CD14-positive monocyte (primary cell): ENCODE results near the gene KNSTRN. TPM values are rescaled to one million over a fixed set of nuclear protein-coding genes. Genes with fewer than 3 reads are reported as not detected.

Experiments used
- DNase-seq, 3 donors: peaks; one replicate each; pipeline ENCODE4 v3.0.0-alpha.2; 2011 to 2022
- H2AFZ ChIP-seq: 2 replicates; pipeline ENCODE4 v1.6.0; 2012; ENCODE audit warnings: mild to moderate bottlenecking, low read depth, low read length, inconsistent platforms; ENCODE audit not compliant: insufficient read depth, poor library complexity, severe bottlenecking
- H3K27ac ChIP-seq, 2 donors: 1 replicate in 1 of 2; 2 replicates in 1 of 2; pipeline ENCODE4 v1.5.1; 2012 to 2013; ENCODE audit warnings: low read length in 2 of 2, control low read depth in 1 of 2, inconsistent platforms in 1 of 2, low read depth in 1 of 2, mild to moderate bottlenecking in 1 of 2
- H3K27me3 ChIP-seq, 2 donors: one replicate each; pipeline versions ENCODE4 v1.6.0 to v1.6.1; 2011 to 2013; ENCODE audit warnings: low read length in 2 of 2; ENCODE audit not compliant: control insufficient read depth in 2 of 2, insufficient read depth in 2 of 2
- H3K36me3 ChIP-seq, 2 donors: replicated peaks in 1 of 2; 1 replicate in 1 of 2; 2 replicates in 1 of 2; pipeline versions ENCODE4 v1.5.1 to v1.6.1; 2012 to 2013; ENCODE audit warnings: low read length in 2 of 2, control low read depth in 1 of 2, inconsistent platforms in 1 of 2, mild to moderate bottlenecking in 1 of 2; ENCODE audit not compliant: insufficient read depth in 2 of 2, control insufficient read depth in 1 of 2
- H3K4me1 ChIP-seq, 2 donors: 1 replicate in 1 of 2; 2 replicates in 1 of 2; pipeline versions ENCODE4 v1.5.1 to v1.6.1; 2012 to 2013; ENCODE audit warnings: low read length in 2 of 2, control low read depth in 1 of 2, inconsistent platforms in 1 of 2, mild to moderate bottlenecking in 1 of 2, moderate library complexity in 1 of 2; ENCODE audit not compliant: insufficient read depth in 2 of 2, control insufficient read depth in 1 of 2
- H3K4me2 ChIP-seq: replicated peaks from 2 replicates; pipeline ENCODE3; 2012; ENCODE audit warnings: low read length, moderate library complexity, mild to moderate bottlenecking; ENCODE audit not compliant: poor library complexity, severe bottlenecking; ENCODE audit errors: extremely low read depth
- H3K4me3 ChIP-seq, 3 experiments: fragments of 200-600 bp in 1 of 3; sonication (generic) in 1 of 3; replicated peaks in 1 of 3; 1 replicate in 2 of 3; 2 replicates in 1 of 3; pipeline ENCODE4 v1.5.1; 2011 to 2013; ENCODE audit warnings: low read length in 3 of 3, mild to moderate bottlenecking in 3 of 3, control low read depth in 2 of 3, low read depth in 2 of 3, inconsistent platforms in 1 of 3, moderate library complexity in 1 of 3
- H3K79me2 ChIP-seq: 2 replicates; pipeline ENCODE4 v1.6.0; 2012; ENCODE audit warnings: mild to moderate bottlenecking, control low read depth, inconsistent platforms, low read length, moderate library complexity; ENCODE audit not compliant: insufficient read depth
- H3K9ac ChIP-seq: 2 replicates; pipeline ENCODE4 v1.6.0; 2017; ENCODE audit warnings: low read length, mild to moderate bottlenecking; ENCODE audit not compliant: insufficient read depth, poor library complexity, severe bottlenecking
- H3K9me3 ChIP-seq, 2 donors: replicated peaks in 1 of 2; 1 replicate in 1 of 2; 2 replicates in 1 of 2; pipeline versions ENCODE4 v1.5.1 to v1.6.1; 2012 to 2013; ENCODE audit warnings: low read length in 2 of 2, control low read depth in 1 of 2; ENCODE audit not compliant: control insufficient read depth in 1 of 2, insufficient read depth in 1 of 2
- H4K20me1 ChIP-seq: 2 replicates; pipeline ENCODE4 v1.6.0; 2012; ENCODE audit warnings: mild to moderate bottlenecking, low read length, control low read depth, moderate library complexity; ENCODE audit not compliant: insufficient read depth
- H3K27ac Mint-ChIP-seq, 7 donors: one replicate each; pipeline ENCODE4 v1.8.0; 2020; ENCODE audit warnings: mild to moderate bottlenecking in 7 of 7, mixed read lengths in 7 of 7, moderate library complexity in 6 of 7, inconsistent platforms in 2 of 7
- H3K27me3 Mint-ChIP-seq, 3 donors: one replicate each; pipeline ENCODE4 v1.8.0; 2021 to 2022; ENCODE audit warnings: low read depth in 3 of 3, mild to moderate bottlenecking in 3 of 3, mixed read lengths in 3 of 3, moderate library complexity in 3 of 3, inconsistent platforms in 1 of 3
- H3K36me3 Mint-ChIP-seq, 2 donors: one replicate each; pipeline ENCODE4 v1.8.0; 2020; ENCODE audit warnings: mixed read lengths in 2 of 2, inconsistent platforms in 1 of 2, mild to moderate bottlenecking in 1 of 2
- H3K4me1 Mint-ChIP-seq: one replicate; pipeline ENCODE4 v1.8.0; 2020; ENCODE audit warnings: mild to moderate bottlenecking, mixed read lengths
- H3K4me3 Mint-ChIP-seq, 2 donors: one replicate each; pipeline ENCODE4 v1.8.0; 2020; ENCODE audit warnings: mild to moderate bottlenecking in 2 of 2, mixed read lengths in 2 of 2, moderate library complexity in 1 of 2
- H3K9me3 Mint-ChIP-seq, 7 donors: one replicate each; pipeline ENCODE4 v1.8.0; 2020 to 2022; ENCODE audit warnings: mixed read lengths in 7 of 7, mild to moderate bottlenecking in 6 of 7, moderate library complexity in 6 of 7, inconsistent platforms in 2 of 7
- WGBS: methylation state at CpG from one replicate; pipeline ENCODE4 v1.1.5; 2013; ENCODE audit warnings: missing lambda C conversion rate; ENCODE audit not compliant: insufficient coverage; 5-methylcytosine and 5-hydroxymethylcytosine counted together
- intact Hi-C, 2 donors: fragments of 100-400 bp; cut with micrococcal nuclease; formaldehyde crosslinking; loops; one replicate each; pipeline versions ENCODE4 v1.15.0 to v1.15.1; 2023
- polyA plus RNA-seq, 3 donors: library from polyadenylated mRNA; depleted of rRNA in 1 of 3; unstranded in 2 of 3; stranded (reverse) in 1 of 3; fragments of 300-500 nt in 2 of 3; fragments of >200 nt in 1 of 3; fragmentation: Illumina TruSeq in 2 of 3; gene quantifications; 1 replicate in 2 of 3; 2 replicates in 1 of 3; pipeline ENCODE4 v1.2.3, GENCODE V29; 2012 to 2021
- TF ChIP-seq, protein P1 (sequence below): fragments of 200-600 bp; IDR thresholded peaks from one replicate; pipeline ENCODE4 v1.8.0; 2022; ENCODE audit warnings: antibody characterized with exemption, mild to moderate bottlenecking

KNSTRN gene
- polyA plus RNA-seq, 3 donors = 5.4 to 10.0 (median 7.9) TPM

DNA sequence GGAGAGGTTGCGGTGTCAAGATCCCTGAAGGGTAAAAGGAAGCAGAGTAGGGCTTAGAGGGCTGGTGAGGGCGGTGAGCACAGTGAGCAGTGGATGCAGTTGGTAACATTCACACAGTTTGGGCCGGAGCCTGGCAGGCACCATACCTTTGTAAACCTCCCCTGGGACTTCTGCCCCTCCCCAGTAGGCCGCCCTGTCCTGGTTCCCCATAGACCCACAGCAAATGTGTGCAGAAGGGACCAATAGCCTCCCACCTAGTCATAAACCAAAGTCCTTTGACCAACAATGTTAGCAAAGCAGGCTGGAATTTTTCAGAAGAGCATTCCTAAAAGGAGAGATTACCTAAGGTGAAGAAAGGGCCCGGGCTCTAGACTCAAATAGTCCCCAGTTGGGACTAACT, 33.4 kb upstream of the KNSTRN start:
- WGBS = 100% methylated on average over 3 of the region's 5 CpGs
- Mint-ChIP-seq H3K4me3 (no peak overlapping the region), H3K36me3 (no peaks in the 10 kb centered on the region), H3K27ac (no peak overlapping the region), H3K4me1 (peaks cover 5% of the 10 kb centered on the region), H3K27me3 (peaks cover 0 to 9% (median 6%) of the 10 kb centered on the region in 3 donors), H3K9me3 (peaks cover 0 to 5% (median 0%) of the 10 kb centered on the region in 7 donors)
- Histone ChIP-seq H3K9me3 (no peaks in the 10 kb centered on the region), H3K36me3 (no peaks in the 10 kb centered on the region), H3K27me3 (no peaks in the 10 kb centered on the region), H3K79me2 (no peaks in the 10 kb centered on the region), H3K4me3 (no peak overlapping the region), H3K9ac (no peak overlapping the region), H4K20me1 (no peaks in the 10 kb centered on the region), H3K4me2 (no peak overlapping the region), H2AFZ (no peak overlapping the region), H3K27ac (no peak overlapping the region), H3K4me1 (peaks cover 0 to 9% of the 10 kb centered on the region in 2 donors)
- no peak for DNase-seq
- intact Hi-C loops = no loop called here
- TF ChIP-seq, protein P1, sequence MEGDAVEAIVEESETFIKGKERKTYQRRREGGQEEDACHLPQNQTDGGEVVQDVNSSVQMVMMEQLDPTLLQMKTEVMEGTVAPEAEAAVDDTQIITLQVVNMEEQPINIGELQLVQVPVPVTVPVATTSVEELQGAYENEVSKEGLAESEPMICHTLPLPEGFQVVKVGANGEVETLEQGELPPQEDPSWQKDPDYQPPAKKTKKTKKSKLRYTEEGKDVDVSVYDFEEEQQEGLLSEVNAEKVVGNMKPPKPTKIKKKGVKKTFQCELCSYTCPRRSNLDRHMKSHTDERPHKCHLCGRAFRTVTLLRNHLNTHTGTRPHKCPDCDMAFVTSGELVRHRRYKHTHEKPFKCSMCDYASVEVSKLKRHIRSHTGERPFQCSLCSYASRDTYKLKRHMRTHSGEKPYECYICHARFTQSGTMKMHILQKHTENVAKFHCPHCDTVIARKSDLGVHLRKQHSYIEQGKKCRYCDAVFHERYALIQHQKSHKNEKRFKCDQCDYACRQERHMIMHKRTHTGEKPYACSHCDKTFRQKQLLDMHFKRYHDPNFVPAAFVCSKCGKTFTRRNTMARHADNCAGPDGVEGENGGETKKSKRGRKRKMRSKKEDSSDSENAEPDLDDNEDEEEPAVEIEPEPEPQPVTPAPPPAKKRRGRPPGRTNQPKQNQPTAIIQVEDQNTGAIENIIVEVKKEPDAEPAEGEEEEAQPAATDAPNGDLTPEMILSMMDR = no peak

DNA sequence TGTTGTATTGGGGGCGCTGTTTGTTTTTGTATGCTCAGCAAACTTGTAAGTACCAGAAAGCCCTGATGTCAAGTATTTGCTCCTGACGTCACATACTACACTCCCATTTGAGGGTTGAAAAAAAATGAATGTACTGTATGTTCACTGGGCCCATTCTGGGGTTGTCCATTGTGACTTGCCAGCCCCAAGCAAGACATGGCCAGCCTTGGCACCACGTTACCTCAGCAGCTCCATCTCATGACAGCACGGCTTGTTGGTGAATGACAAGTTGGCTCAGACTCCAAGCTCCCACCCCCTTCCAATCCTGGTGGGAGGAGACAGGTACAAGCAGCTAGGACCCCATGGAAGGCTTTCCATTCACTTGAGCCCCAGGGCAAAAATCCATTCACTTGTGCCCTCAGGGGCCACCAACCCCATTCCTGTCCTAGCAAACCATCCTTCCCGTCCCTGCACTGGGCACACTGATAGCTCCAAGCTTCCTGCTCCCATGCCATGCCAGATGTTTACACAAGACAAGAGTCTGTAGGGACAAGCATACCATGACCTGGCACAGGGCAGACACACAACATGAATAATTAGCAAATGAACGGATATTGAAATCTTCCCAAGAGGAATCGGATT, 30.1 kb upstream of the KNSTRN start:
- no peaks in the 10 kb centered on the region for H3K36me3 ChIP-seq
- peaks cover 0 to under 1% (median 0%) of the 10 kb centered on the region in 7 donors for H3K9me3 Mint-ChIP-seq
- no peak overlapping the region for H3K4me2 ChIP-seq
- 76% methylated on average over 4 of the region's 7 CpGs for WGBS
- H3K27ac Mint-ChIP-seq = no peak overlapping the region
- H3K27me3 Mint-ChIP-seq = peaks cover 9 to 11% (median 11%) of the 10 kb centered on the region in 3 donors
- no peaks in the 10 kb centered on the region for H3K9me3 ChIP-seq
- H3K36me3 Mint-ChIP-seq = peaks cover 0 to 2% of the 10 kb centered on the region in 2 donors
- no peak overlapping the region for H3K4me3 ChIP-seq
- H3K4me1 Mint-ChIP-seq = peaks cover 4% of the 10 kb centered on the region
- H2AFZ ChIP-seq = no peak overlapping the region
- DNase-seq = no peak
- no peak overlapping the region for H3K4me3 Mint-ChIP-seq
- TF ChIP-seq, protein P1 = no peak
- intact Hi-C loops = no loop called here
- H3K9ac ChIP-seq = no peak overlapping the region
- H3K27me3 ChIP-seq = no peaks in the 10 kb centered on the region
- no peaks in the 10 kb centered on the region for H4K20me1 ChIP-seq
- peaks cover under 1 to 2% of the 10 kb centered on the region in 2 donors for H3K4me1 ChIP-seq
- no peaks in the 10 kb centered on the region for H3K79me2 ChIP-seq
- H3K27ac ChIP-seq = no peak overlapping the region
